CD4-positive, CD25-positive, alpha-beta regulatory T cell (primary cell): ENCODE data around the gene ANTKMT. TPM values are rescaled to one million over a fixed set of nuclear protein-coding genes. Genes with fewer than 3 reads are reported as not detected.

Experiments used
- ATAC-seq, 2 donors: fragments of 150-1000 bp; cut with Tn5 transposase; one replicate each; pipeline ENCODE4 v1.10.0; 2021; ENCODE audit warnings: low read depth in 2 of 2, moderate number of reproducible peaks in 2 of 2, moderate library complexity in 1 of 2
- DNase-seq, 3 donors: peaks; one replicate each; pipeline versions ENCODE4 v3.0.0 to v3.0.0-alpha.2; 2012 to 2022; ENCODE audit warnings: mixed read lengths in 1 of 3
- H3K27ac ChIP-seq: one replicate; pipeline ENCODE4 v1.7.0; 2013; ENCODE audit warnings: mild to moderate bottlenecking, low read length; ENCODE audit not compliant: insufficient read depth, poor library complexity, severe bottlenecking
- H3K27me3 ChIP-seq: one replicate; pipeline ENCODE4 v1.7.0; 2013; ENCODE audit warnings: low read length; ENCODE audit not compliant: control insufficient read depth, insufficient read depth
- H3K36me3 ChIP-seq: one replicate; pipeline ENCODE4 v1.7.0; 2013; ENCODE audit warnings: mild to moderate bottlenecking, low read length, moderate library complexity; ENCODE audit not compliant: control insufficient read depth, insufficient read depth
- H3K4me1 ChIP-seq: 2 replicates; pipeline ENCODE4 v1.7.0; 2013; ENCODE audit warnings: mild to moderate bottlenecking, low read length; ENCODE audit not compliant: insufficient read depth, control insufficient read depth, poor library complexity, severe bottlenecking
- H3K4me3 ChIP-seq: one replicate; pipeline ENCODE4 v1.7.0; 2013; ENCODE audit warnings: low read depth, mild to moderate bottlenecking, low read length, moderate library complexity
- H3K9me3 ChIP-seq, 2 experiments: 1 replicate in 1 of 2; 2 replicates in 1 of 2; pipeline ENCODE4 v1.7.0; 2013; ENCODE audit warnings: low read length in 2 of 2, mild to moderate bottlenecking in 1 of 2, moderate library complexity in 1 of 2; ENCODE audit not compliant: control insufficient read depth in 2 of 2
- H3K27ac Mint-ChIP-seq, 3 donors: one replicate each; pipeline ENCODE4 v1.8.0; 2020 to 2022; ENCODE audit warnings: mild to moderate bottlenecking in 3 of 3, mixed read lengths in 3 of 3, moderate library complexity in 2 of 3
- H3K27me3 Mint-ChIP-seq: one replicate; pipeline ENCODE4 v1.8.0; 2022; ENCODE audit warnings: mild to moderate bottlenecking, mixed read lengths
- H3K36me3 Mint-ChIP-seq: one replicate; pipeline ENCODE4 v1.8.0; 2020; ENCODE audit warnings: mixed read lengths
- H3K4me1 Mint-ChIP-seq, 4 donors: one replicate each; pipeline ENCODE4 v1.8.0; 2020 to 2022; ENCODE audit warnings: mixed read lengths in 4 of 4, mild to moderate bottlenecking in 1 of 4
- H3K4me3 Mint-ChIP-seq, 4 donors: one replicate each; pipeline ENCODE4 v1.8.0; 2020 to 2022; ENCODE audit warnings: mild to moderate bottlenecking in 4 of 4, mixed read lengths in 4 of 4, moderate library complexity in 3 of 4
- H3K9me3 Mint-ChIP-seq, 7 donors: one replicate each; pipeline ENCODE4 v1.8.0; 2020 to 2022; ENCODE audit warnings: mixed read lengths in 7 of 7, mild to moderate bottlenecking in 3 of 7, moderate library complexity in 2 of 7
- polyA plus RNA-seq, 4 donors: library from polyadenylated mRNA; unstranded; fragments of 300-500 nt; fragmentation: Illumina TruSeq; gene quantifications; one replicate each; pipeline ENCODE4 v1.2.3, GENCODE V29; 2021
- total RNA-seq: library from RNA; stranded (reverse); gene quantifications from one replicate; pipeline ENCODE4 v1.2.3, GENCODE V29; 2022

Gene ANTKMT
- total and polyA plus RNA-seq, 5 donors from 2014 or later, result 13.6 to 85.9 (median 62.0) TPM

DNA sequence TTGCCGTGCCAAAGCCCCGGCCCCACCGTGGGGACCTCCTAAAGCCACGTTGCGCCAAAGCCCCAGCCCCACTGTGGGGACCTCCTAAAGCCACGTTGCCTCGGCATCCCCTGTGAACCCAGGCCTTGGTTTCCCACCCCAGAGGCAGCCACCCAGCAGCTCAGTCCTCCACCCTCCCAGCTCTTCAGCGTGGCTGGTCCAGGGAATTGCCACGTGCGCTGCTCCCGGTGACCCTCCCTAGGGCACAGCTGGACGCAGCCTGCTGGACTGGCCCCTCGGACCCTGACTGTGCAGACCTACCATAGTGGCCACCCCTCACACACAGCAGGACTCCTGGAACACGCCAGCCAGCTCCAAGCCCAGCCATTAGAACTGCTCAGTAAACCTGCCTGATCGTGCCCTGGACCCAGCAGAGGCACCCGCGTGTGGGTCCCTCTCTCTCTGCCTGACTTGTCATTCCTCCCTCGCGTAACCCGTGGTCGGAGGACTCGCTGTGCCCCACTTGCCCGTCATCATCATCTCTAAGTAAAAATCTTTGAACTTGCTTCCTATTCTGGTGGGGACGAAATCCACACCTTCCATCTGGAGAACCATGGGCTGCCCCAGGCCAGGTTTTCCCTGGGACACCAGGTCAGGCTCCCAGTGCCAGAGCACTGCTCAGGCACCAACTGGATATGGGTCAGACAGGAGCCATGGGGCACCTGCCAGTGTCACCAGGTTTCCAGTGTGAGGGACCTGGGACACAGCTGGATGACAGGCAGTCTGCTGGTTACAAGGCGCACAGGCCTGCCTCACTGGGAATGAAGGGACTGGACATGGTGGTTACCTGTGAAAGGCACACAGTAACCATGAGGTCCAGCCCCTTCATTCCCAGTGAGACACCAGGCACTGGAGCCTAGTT, 14.3 kb downstream of the ANTKMT start:
- peaks cover 8% of the 10 kb centered on the region for H3K36me3 Mint-ChIP-seq
- peaks cover 0 to 18% (median 1%) of the 10 kb centered on the region in 4 donors for H3K4me1 Mint-ChIP-seq
- Histone ChIP-seq H3K36me3 (peaks cover 20% of the 10 kb centered on the region), H3K9me3 (no peaks in the 10 kb centered on the region), H3K27ac (no peak overlapping the region), H3K27me3 (no peaks in the 10 kb centered on the region), H3K4me3 (no peak overlapping the region), H3K4me1 (peaks cover 7% of the 10 kb centered on the region)
- DNase-seq, result no peak
- no peak for ATAC-seq
- H3K27me3 Mint-ChIP-seq, result no peaks in the 10 kb centered on the region
- H3K4me3 Mint-ChIP-seq, result peak overlapping the region in 1 of 4 donors; percentile 75
- H3K27ac Mint-ChIP-seq, result no peak overlapping the region
- H3K9me3 Mint-ChIP-seq, result no peaks in the 10 kb centered on the region

GRCh38 chr16:735982-736453, 15.1 kb downstream of the ANTKMT start:
- Histone ChIP-seq H3K27me3 (no peaks in the 10 kb centered on the region), H3K4me3 (no peak overlapping the region), H3K27ac (no peak overlapping the region), H3K36me3 (peaks cover 20% of the 10 kb centered on the region), H3K4me1 (peaks cover 12% of the 10 kb centered on the region), H3K9me3 (no peaks in the 10 kb centered on the region)
- ATAC-seq (no peak), DNase-seq (peak in 1 of 3 donors; percentile 60)
- H3K4me3 Mint-ChIP-seq, result peak overlapping the region in 2 of 4 donors; percentile 26 to 75
- H3K36me3 Mint-ChIP-seq, result peaks cover 8% of the 10 kb centered on the region
- peaks cover 0 to 18% (median 1%) of the 10 kb centered on the region in 4 donors for H3K4me1 Mint-ChIP-seq
- no peaks in the 10 kb centered on the region for H3K27me3 Mint-ChIP-seq
- H3K9me3 Mint-ChIP-seq, result no peaks in the 10 kb centered on the region
- no peak overlapping the region for H3K27ac Mint-ChIP-seq

DNA sequence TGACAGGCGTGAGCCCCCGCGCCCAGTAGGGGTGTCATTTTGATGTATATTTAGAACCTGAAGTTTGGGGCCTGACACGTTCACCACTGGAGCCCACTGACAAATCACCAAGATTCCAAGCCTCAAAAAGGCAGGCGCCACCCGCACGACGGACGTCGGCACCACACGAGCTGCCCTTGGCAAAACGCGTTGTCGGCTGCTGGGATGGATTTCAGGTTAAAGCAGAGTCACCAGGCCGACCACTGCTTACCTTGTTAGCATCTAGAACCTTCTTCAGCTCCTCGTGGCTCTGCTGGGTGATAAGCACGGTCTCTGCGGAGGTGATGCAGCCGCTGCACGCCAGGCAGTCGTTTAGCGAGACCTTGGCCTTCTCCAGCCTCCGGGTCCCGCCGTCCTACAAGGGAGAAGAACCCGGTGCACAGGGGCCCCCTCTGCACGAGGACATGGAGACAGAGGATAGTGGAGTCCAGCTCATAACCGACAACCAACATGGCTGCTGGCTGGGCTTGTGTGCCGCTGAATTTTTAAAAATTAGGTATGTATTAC, 16.1 kb downstream of the ANTKMT start:
- Mint-ChIP-seq H3K4me3 (peak overlapping the region in 2 of 4 donors; percentile 32 to 54), H3K36me3 (peaks cover 8% of the 10 kb centered on the region), H3K4me1 (peaks cover 0 to 21% (median 1%) of the 10 kb centered on the region in 4 donors), H3K9me3 (no peaks in the 10 kb centered on the region), H3K27me3 (no peaks in the 10 kb centered on the region), H3K27ac (no peak overlapping the region)
- DNase-seq (no peak), ATAC-seq (no peak)
- no peaks in the 10 kb centered on the region for H3K9me3 ChIP-seq
- peaks cover 16% of the 10 kb centered on the region for H3K4me1 ChIP-seq
- H3K36me3 ChIP-seq, result peaks cover 20% of the 10 kb centered on the region
- no peak overlapping the region for H3K27ac ChIP-seq
- no peaks in the 10 kb centered on the region for H3K27me3 ChIP-seq
- no peak overlapping the region for H3K4me3 ChIP-seq

GRCh38 chr16:739560-740458, 18.9 kb downstream of the ANTKMT start:
- no peak overlapping the region for H3K27ac Mint-ChIP-seq
- ATAC-seq (no peak), DNase-seq (no peak)
- Histone ChIP-seq H3K27me3 (no peaks in the 10 kb centered on the region), H3K36me3 (peaks cover 11% of the 10 kb centered on the region), H3K9me3 (no peaks in the 10 kb centered on the region), H3K27ac (no peak overlapping the region), H3K4me3 (no peak overlapping the region), H3K4me1 (peaks cover 16% of the 10 kb centered on the region)
- H3K27me3 Mint-ChIP-seq, result no peaks in the 10 kb centered on the region
- peaks cover 0 to 21% (median 1%) of the 10 kb centered on the region in 4 donors for H3K4me1 Mint-ChIP-seq
- peak overlapping the region; percentile 77 to 84 (median 80) for H3K4me3 Mint-ChIP-seq
- peaks cover 0 to 2% (median 0%) of the 10 kb centered on the region in 7 donors for H3K9me3 Mint-ChIP-seq
- peaks cover 8% of the 10 kb centered on the region for H3K36me3 Mint-ChIP-seq

- H3K4me1 Mint-ChIP-seq, result peaks cover 0 to 21% (median 0%) of the 10 kb centered on the region in 4 donors
Measured at GRCh38 chr16:740459-740763, 19.5 kb downstream of the ANTKMT start.

GRCh38 chr16:740764-741505, 20.0 kb downstream of the ANTKMT start, which contains the start of gene CIAO3:
CIAO3 (minus strand) TSS chr16:740997; CDS start chr16:740985, 12 bp downstream.
- Histone ChIP-seq H3K27ac (peak within 1 kb of the TSS; percentile 77), H3K4me1 (peaks cover 16% of the 10 kb centered on the region), H3K9me3 (no peaks in the 10 kb centered on the region), H3K27me3 (no peaks in the 10 kb centered on the region), H3K36me3 (peaks cover 7% of the 10 kb centered on the region), H3K4me3 (peak within 1 kb of the TSS; percentile 53)
- ATAC-seq, result peak; percentile 87
- DNase-seq, result peak; percentile 85 to 91 (median 91)
- Mint-ChIP-seq H3K4me1 (peaks cover 0 to 19% (median 0%) of the 10 kb centered on the region in 4 donors), H3K36me3 (peaks cover 4% of the 10 kb centered on the region), H3K27me3 (no peaks in the 10 kb centered on the region), H3K9me3 (peaks cover 0 to 2% (median 0%) of the 10 kb centered on the region in 7 donors), H3K4me3 (peak within 1 kb of the TSS; percentile 80 to 92 (median 84)), H3K27ac (peak within 1 kb of the TSS in 2 of 3 donors; percentile 43 to 67)

More at GRCh38 chr16:740459-740763, 19.5 kb downstream of the ANTKMT start:
- Histone ChIP-seq H3K27me3 (no peaks in the 10 kb centered on the region), H3K4me1 (peaks cover 16% of the 10 kb centered on the region), H3K4me3 (peak overlapping the region; percentile 18), H3K27ac (peak overlapping the region; percentile 77), H3K9me3 (no peaks in the 10 kb centered on the region), H3K36me3 (peaks cover 11% of the 10 kb centered on the region)
- ATAC-seq (no peak), DNase-seq (no peak)
- Mint-ChIP-seq H3K27ac (peak overlapping the region in 2 of 3 donors; percentile 43 to 67), H3K9me3 (peaks cover 0 to 2% (median 0%) of the 10 kb centered on the region in 7 donors), H3K4me3 (peak overlapping the region; percentile 79 to 92 (median 84)), H3K27me3 (no peaks in the 10 kb centered on the region), H3K36me3 (peaks cover 6% of the 10 kb centered on the region)
